ENCODE results near the gene MSH3.
A peak's percentile ranks its signal among the peaks of the same experiment; 100 is the strongest.
"Not testable (repeated sequence)": the region's sequence is repeated elsewhere in the genome, so short reads cannot be mapped to it uniquely, and the experiment has no call there.

The MSH3 gene

GRCh38 chr5:80706835-80707447, 52.5 kb downstream of the MSH3 start:
- DNase-seq (ENCODE audit: low spot score): no peak

- DNase-seq (ENCODE audit: low spot score): peak; percentile 34
These were observed 53.2 kb downstream of the MSH3 start for GRCh38 chr5:80707645-80708044.

- DNase-seq (ENCODE audit: low spot score): no peak
These were observed 56.8 kb downstream of the MSH3 start for GRCh38 chr5:80711216-80711615.

- DNase-seq (ENCODE audit: low spot score): peak; percentile 32
These were observed 57.5 kb downstream of the MSH3 start for GRCh38 chr5:80711938-80712337.

GRCh38 chr5:80712919-80713318, 58.5 kb downstream of the MSH3 start:
- DNase-seq (ENCODE audit: low spot score): no peak

GRCh38 chr5:80713631-80714030, 59.2 kb downstream of the MSH3 start:
- no peak for DNase-seq (ENCODE audit: low spot score)

- no peak for DNase-seq (ENCODE audit: low spot score)
These were observed 60.3 kb downstream of the MSH3 start for GRCh38 chr5:80714570-80715298.

- DNase-seq (ENCODE audit: low spot score): no peak
These were observed 61.4 kb downstream of the MSH3 start for GRCh38 chr5:80715887-80716286.

- no peak for DNase-seq (ENCODE audit: low spot score)
These were observed 65.7 kb downstream of the MSH3 start for GRCh38 chr5:80720181-80720580.

GRCh38 chr5:80722916-80723315, 68.5 kb downstream of the MSH3 start:
- DNase-seq (ENCODE audit: low spot score): no peak

GRCh38 chr5:80725446-80725845, 71.0 kb downstream of the MSH3 start:
- DNase-seq (ENCODE audit: low spot score): no peak

- DNase-seq (ENCODE audit: low spot score): no peak
These were observed 82.3 kb downstream of the MSH3 start for GRCh38 chr5:80736730-80737129.

- no peak for DNase-seq (ENCODE audit: low spot score)
These were observed 84.0 kb downstream of the MSH3 start for GRCh38 chr5:80738466-80738865.

- DNase-seq (ENCODE audit: low spot score): no peak
These were observed 84.6 kb downstream of the MSH3 start for GRCh38 chr5:80739057-80739456.

GRCh38 chr5:80739496-80739895, 85.0 kb downstream of the MSH3 start:
- DNase-seq (ENCODE audit: low spot score): no peak

GRCh38 chr5:80739898-80740297, 85.4 kb downstream of the MSH3 start:
- no peak for DNase-seq (ENCODE audit: low spot score)

- DNase-seq (ENCODE audit: low spot score): not testable (repeated sequence)
These were observed 86.0 kb downstream of the MSH3 start for GRCh38 chr5:80740488-80740887.

- no peak for DNase-seq (ENCODE audit: low spot score)
These were observed 86.5 kb downstream of the MSH3 start for GRCh38 chr5:80740999-80741398.

- no peak for DNase-seq (ENCODE audit: low spot score)
These were observed 89.7 kb downstream of the MSH3 start for GRCh38 chr5:80744149-80744548.

GRCh38 chr5:80745490-80745889, 91.0 kb downstream of the MSH3 start:
- no peak for DNase-seq (ENCODE audit: low spot score)

GRCh38 chr5:80747922-80748321, 93.5 kb downstream of the MSH3 start:
- no peak for DNase-seq (ENCODE audit: low spot score)

- DNase-seq (ENCODE audit: low spot score): no peak
These were observed 98.0 kb downstream of the MSH3 start for GRCh38 chr5:80752427-80752826.

- no peak for DNase-seq (ENCODE audit: low spot score)
These were observed 99.3 kb downstream of the MSH3 start for GRCh38 chr5:80753712-80754111.

- no peak for DNase-seq (ENCODE audit: low spot score)
These were observed 100.4 kb downstream of the MSH3 start for GRCh38 chr5:80754900-80755299.
